Right ventricle myocardium inferior (tissue), 1 donor: Measurements from ENCODE around the gene FAM167B. TPM values are rescaled to one million over a fixed set of nuclear protein-coding genes. Genes with fewer than 3 reads are reported as not detected.
"Not testable (repeated sequence)": the region's sequence is repeated elsewhere in the genome, so short reads cannot be mapped to it uniquely, and the experiment has no call there.

Experiments used
- ATAC-seq: fragments of 200-7000 bp; cut with Tn5 transposase; one replicate; pipeline ENCODE4 v1.9.1; 2020; ENCODE audit warnings: mild to moderate bottlenecking, moderate library complexity
- DNase-seq: peaks from one replicate; pipeline ENCODE4 v3.0.0; 2021; ENCODE audit errors: missing footprints
- intact Hi-C: fragments of 100-400 bp; cut with DNase I; formaldehyde crosslinking; loops from one replicate; pipeline ENCODE4 v1.11.0; 2022
- total RNA-seq: library from RNA; stranded (reverse); fragmentation: NEBNext Ultra II Directional; extraction: Animal tissue kit (Norgen Biotek cat#: 25700); gene quantifications from one replicate; pipeline ENCODE4 v1.2.1, GENCODE V29; 2021
- donor health status: DM: no; HTN: yes; CAD: no; lungs with severe emphysema.

FAM167B gene
- total RNA-seq, 1 donor from 2014 or later: 10.5 TPM

- intact Hi-C loops: no loop called here
- DNase-seq (no peak), ATAC-seq (no peak)
Observed at GRCh38 chr1:32286763-32287162, 39.7 kb downstream of the FAM167B start.

GRCh38 chr1:32289256-32289655 lies 42.2 kb downstream of the FAM167B start:
- no peak for DNase-seq
- intact Hi-C loops: no loop called here
- no peak for ATAC-seq

GRCh38 chr1:32291145-32291707 lies 44.2 kb downstream of the FAM167B start:
- ATAC-seq: no peak
- DNase-seq: no peak
- intact Hi-C loops: loop anchor here (5.0 kb wide), 1 partner anchor 44 kb away; the partner anchor contains the start of gene FAM167B

GRCh38 chr1:32291708-32292538 lies 44.9 kb downstream of the FAM167B start, which contains the start of gene HDAC1:
TSS of gene HDAC1 (plus strand) at chr1:32292083. CDS start at chr1:32292170, 87 bp downstream.
- intact Hi-C loops: loop anchor here (5.0 kb wide), 1 partner anchor 45 kb away; the partner anchor contains the start of gene FAM167B
- peak; percentile 99 for DNase-seq
- peak; percentile 99 for ATAC-seq

- DNase-seq, ATAC-seq, intact Hi-C loops: not testable (repeated sequence)
Observed at GRCh38 chr1:32298211-32298610, 51.2 kb downstream of the FAM167B start.

Other genes with a start within 250 kb of the FAM167B start
- gene KHDRBS1, start 233.4 kb upstream of the FAM167B start, total RNA-seq: 59.6 TPM
- 7.1 TPM for gene TMEM39B, start 174.3 kb upstream of the FAM167B start, total RNA-seq
- 70.3 TPM for gene KPNA6, start 139.2 kb upstream of the FAM167B start, total RNA-seq
- 17.4 TPM for gene TXLNA, start 67.5 kb upstream of the FAM167B start, total RNA-seq
- 25.8 TPM for gene CCDC28B, start 46.6 kb upstream of the FAM167B start, total RNA-seq
- gene IQCC, start 41.6 kb upstream of the FAM167B start, total RNA-seq: 0.81 TPM
- gene DCDC2B, start 38.1 kb upstream of the FAM167B start, total RNA-seq: not detected
- 8.8 TPM for gene TMEM234, start 24.9 kb upstream of the FAM167B start, total RNA-seq
- gene EIF3I, start 24.8 kb upstream of the FAM167B start, total RNA-seq: 108 TPM
- 0.57 TPM for gene LCK, start 4.0 kb downstream of the FAM167B start, total RNA-seq
- 40.6 TPM for gene HDAC1, start 44.9 kb downstream of the FAM167B start, total RNA-seq
- gene MARCKSL1, start 89.0 kb downstream of the FAM167B start, total RNA-seq: 28.5 TPM
- 2.4 TPM for gene FAM229A, start 115.3 kb downstream of the FAM167B start, total RNA-seq
- 1.2 TPM for gene TSSK3, start 115.3 kb downstream of the FAM167B start, total RNA-seq
- 41.8 TPM for gene BSDC1, start 147.2 kb downstream of the FAM167B start, total RNA-seq
- not detected for gene ZBTB8B, start 217.8 kb downstream of the FAM167B start, total RNA-seq